Ovary (tissue), 3 donors: Measurements from ENCODE around the gene ANKS1B.

ENCODE experiments used
- CTCF ChIP-seq, 3 donors: fragments of 450-650 bp in 2 of 3; fragments of 200-600 bp in 1 of 3; IDR thresholded peaks; one replicate each; pipeline versions ENCODE4 v1.5.1 to v1.8.0; 2016 to 2022; ENCODE audit warnings: antibody characterized with exemption in 3 of 3, mild to moderate bottlenecking in 1 of 3
- POLR2A ChIP-seq: fragments of 450-650 bp; IDR thresholded peaks from one replicate; pipeline ENCODE4 v1.6.1; 2017; ENCODE audit warnings: antibody characterized with exemption, mild to moderate bottlenecking, moderate library complexity
- donor health status: DM: no; HTN: no; CAD: no.

DNA sequence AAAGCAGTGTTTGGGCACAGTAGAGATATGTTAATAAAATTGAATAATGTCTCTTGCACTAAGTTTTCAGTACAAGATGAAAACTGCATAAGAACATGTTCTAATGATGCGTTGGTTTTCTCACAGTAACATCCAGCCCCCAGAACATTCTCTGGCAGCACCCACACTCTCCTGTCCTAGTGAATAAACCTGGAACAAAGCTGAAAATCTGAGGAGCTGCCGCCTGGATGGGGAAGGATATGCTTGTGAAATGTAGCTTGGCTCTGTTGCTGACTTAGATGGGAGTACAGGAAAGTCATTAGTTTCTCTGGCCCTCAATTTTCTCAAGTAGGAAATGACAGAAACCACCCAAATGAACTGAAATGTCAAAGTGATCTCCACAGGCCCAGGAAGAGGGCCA, 1015.8 kb downstream of the ANKS1B start:
- no peak for TF ChIP-seq CTCF (IDR thresholded peaks at IDR 0.05)
- TF ChIP-seq POLR2A = no peak
